OCI-M2 (cell line): ENCODE data around the gene CYBC1.

Source experiments
- DNase-seq: peaks from one replicate; lab custom pipeline; 2025; ENCODE audit not compliant: unreplicated experiment; lab: John Stamatoyannopoulos, UW

The CYBC1 gene

DNA sequence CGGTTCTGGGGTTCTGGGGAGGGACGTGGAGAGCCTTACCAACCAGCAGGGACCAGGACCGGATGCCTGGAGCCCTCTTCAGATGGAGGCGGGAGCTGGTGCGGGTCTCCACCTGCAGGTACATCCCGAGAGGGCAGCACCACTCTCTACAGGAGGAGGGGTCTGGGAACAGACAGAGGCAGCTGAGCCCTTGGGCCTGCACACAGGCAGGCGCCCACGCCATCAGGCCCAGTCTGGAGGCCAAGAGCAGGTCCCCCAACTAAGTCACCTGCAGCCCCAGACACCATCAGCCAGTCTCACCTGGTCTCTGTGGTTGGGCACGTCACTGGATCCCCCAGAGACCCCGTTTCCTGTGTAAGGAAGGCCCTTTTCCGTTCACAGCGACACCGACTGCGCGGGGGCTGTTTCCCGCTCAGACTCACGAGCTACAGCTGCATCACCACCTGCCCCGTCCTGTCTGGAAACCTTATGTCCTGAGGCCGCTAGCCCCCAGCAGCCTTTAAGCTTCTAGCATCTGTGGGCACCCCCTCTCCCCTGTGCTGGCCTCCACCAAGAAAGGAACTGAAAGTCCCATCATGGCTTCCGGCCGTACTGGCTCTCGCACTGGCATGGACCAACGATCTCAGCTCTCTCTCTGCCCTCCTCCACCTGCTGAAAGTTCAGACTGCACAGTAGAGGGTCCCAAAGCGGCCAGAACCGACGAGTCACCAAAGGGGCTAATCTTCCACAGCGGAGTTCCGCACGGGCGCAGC, 1.2 kb downstream of the CYBC1 start:
- no peak for DNase-seq

DNA sequence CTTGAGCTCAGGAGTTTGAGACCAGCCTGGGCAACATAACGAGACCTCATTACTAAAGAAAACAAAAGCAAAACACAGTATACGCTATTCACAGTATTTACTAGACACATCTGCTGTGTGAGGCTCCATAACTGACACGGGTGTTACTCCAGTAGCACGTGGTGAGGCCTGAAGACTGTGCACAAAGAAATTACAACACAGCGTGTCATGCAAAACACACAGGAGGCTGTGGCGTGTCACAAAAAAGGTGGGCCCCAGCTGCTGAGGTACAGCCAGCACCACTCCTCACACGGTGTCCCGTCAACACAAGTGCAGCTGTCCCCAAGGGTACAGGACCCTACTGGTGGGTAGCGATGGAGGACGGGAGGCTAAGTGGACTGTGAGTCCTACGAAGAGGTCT, 2.7 kb downstream of the CYBC1 start:
- no peak for DNase-seq

DNA sequence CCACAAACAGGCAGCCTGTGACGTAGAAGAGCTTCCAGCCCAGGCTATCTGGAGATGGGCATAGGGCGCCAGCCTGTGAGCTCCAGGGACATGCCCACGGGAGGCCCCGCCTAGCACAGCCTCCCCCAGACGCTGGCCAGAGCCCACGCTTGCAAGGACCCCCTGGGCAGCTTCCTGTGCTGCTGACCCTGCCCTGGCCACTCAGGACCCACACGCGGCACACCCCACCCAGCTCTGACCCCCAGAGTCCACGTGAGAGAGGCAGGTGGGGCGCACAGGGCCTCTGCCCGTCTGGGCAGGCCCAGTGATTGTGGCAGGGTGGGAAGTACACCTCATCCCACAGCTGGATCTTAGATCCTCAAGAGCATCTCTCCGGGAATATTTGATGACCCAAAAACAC, 3.9 kb downstream of the CYBC1 start:
- no peak for DNase-seq

DNA sequence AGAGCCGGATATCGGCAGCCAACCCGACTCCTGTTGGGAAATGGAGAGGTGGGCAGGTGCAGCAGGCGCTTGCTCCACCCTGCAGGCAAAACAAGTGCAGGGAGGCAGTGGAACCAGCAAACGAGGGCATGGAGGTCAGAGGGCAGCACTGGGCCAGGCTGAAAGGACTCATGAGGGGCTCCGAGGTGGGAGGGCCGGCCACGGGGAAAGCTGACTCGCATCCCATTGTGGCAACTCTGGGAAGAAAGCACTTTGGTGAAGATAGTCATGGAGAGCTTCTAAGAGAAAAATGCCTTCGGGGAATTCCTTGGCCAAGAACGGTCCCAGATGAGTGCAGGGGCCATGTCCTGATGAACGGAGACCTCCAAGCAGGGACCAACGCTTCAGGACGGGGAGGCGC, 4.4 kb downstream of the CYBC1 start:
- no peak for DNase-seq

DNA sequence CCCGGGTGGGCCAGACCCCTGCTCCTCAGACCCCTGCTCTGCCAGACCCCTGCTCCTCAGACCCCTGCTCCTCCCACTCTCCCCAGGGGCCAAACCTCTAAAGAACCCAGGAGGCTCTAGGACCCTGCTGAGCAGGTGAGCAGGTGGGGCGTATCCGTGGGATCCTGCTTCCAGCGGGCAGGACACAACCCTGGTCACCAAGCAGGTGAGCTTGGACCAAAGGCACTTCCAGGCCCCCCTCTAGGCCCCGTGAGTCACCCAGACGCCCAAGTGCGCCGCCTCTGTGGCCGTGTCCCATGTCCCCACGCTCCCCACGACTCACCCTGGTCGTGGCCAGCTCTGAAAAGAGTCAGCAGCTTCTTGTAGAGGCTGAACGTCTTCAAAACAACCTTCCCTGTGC, 5.0 kb downstream of the CYBC1 start:
- DNase-seq: no peak

DNA sequence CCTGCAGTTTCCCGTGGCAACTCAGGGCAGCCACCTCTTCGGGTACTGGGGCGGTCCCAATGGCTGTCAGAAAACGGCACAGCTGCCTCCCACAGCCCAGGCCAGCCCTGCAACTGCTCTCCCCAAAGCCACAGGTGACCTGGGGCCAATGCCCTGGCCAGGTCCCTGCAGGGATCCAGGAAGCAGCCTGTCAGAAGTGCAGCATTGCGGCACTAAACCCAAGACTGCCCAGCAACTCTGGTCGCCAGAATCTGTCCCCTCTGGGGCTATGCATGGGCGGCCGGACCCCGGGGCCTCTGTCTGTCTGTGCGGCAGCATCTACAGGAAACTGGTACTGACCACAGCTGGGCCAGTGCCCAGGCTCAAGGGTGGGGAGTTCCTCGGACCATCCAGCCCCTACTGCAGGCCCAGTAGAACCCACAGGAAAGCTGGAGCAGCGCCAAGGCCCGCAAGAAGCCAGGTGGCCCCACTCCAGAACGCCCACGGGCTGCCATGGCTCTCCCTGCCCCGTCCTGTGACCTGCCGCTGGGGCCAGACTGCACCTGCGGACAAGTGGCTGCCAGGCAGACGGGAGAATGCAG, 5.5 kb downstream of the CYBC1 start:
- no peak for DNase-seq

DNA sequence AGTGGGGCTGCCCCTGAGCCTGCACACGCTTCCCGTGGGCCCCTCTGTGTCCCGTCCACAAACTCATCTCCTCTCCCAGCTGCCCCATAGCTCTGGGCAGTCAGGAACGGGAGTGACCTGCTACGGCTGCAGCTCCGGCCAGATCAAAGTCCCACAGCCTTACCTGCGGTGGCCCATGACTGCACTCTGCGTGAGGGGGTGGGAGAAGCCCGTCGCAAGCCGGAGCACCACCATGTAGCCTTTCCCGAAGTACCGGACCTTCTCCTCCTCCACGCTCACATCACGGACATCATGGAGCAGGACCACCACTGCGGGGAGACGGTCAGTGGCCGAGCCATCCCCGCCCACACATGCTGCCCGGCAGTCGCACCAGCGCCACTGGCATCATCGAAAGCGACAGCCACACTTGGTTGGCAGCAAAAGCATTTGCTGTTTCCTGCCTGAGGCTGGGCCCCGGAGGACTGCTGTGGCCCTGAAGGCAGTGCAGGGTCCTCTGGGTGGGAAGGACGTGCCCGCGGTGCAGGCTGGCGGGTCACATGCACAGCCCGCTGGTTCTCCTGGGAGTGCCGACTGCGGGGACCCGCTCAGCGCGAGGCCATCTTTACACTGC, 6.2 kb downstream of the CYBC1 start:
- no peak for DNase-seq

DNA sequence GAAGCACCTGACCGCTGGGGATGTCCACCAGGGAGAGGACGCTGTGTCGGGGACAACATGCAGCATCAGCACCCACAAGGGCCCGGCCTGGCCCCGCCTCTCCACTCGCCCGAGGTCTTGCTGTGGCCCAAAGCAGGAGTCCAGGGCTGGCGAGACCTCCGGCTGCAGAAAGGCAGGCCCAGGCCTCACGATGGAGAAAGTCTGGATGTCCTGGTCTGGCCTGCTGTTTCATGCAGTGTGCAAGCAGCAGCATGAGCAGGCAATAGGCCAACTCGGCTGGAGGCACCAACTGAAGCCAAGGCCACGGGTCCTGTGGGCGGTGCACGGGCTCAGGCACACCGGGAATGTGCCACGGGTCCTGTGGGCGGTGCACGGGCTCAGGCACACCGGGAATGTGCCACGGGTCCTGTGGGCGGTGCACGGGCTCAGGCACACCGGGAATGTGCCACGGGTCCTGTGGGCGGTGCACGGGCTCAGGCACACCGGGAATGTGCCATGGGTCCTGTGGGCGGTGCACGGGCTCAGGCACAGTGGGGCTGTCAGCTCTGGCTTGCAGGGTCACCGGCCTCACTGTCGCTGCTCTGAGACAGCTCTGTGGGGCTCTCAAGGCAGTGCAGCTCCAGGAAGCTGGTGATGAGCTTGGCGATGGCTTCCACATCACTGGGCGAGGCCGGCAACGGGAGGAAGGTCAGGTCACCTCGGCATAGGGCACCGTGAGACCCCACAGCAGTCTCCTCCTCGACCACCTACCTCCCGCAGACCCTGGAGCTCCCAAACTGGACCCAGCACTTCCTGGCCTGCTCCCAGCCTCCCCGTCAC, 6.9 kb downstream of the CYBC1 start:
- no peak for DNase-seq

DNA sequence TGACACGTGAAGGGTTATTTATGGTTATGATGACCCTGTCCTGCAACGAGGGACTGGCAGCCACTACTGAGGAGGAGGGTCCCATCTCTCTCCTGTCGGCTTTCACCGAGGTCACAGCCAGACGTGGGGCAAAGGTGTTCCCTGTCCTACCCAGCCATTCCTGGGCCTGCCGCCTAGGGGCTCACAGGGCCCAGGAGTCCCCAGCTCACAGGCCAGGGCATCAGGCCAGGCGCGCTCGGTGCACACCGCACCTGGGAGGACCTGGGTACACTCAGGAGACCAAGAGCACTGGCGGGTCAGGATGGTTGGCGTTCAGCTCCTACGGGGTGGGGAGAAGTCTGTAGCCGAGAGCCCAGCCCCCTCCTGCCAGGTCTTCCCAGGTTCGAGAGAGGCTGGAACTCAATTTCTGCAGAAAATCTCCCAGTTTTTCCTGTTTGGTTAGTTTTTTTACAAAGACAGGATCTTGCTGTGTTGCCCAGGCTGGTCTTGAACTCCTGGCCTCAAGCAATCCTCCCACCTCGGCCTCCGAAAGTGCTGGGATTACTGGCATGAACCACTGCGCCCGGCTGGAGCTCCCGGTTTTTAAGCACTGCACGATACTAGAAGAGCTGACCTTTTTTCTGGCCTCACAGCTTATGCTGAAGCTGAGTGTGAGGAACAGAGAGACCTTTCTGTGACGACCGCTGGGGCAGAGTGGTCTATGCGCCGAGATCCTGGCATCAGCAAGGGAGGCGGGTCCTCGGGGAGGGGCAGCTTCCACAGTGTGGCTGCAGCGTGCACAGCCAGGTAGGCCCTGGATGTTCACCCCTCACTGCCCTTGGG, 7.7 kb downstream of the CYBC1 start:
- DNase-seq: no peak

DNA sequence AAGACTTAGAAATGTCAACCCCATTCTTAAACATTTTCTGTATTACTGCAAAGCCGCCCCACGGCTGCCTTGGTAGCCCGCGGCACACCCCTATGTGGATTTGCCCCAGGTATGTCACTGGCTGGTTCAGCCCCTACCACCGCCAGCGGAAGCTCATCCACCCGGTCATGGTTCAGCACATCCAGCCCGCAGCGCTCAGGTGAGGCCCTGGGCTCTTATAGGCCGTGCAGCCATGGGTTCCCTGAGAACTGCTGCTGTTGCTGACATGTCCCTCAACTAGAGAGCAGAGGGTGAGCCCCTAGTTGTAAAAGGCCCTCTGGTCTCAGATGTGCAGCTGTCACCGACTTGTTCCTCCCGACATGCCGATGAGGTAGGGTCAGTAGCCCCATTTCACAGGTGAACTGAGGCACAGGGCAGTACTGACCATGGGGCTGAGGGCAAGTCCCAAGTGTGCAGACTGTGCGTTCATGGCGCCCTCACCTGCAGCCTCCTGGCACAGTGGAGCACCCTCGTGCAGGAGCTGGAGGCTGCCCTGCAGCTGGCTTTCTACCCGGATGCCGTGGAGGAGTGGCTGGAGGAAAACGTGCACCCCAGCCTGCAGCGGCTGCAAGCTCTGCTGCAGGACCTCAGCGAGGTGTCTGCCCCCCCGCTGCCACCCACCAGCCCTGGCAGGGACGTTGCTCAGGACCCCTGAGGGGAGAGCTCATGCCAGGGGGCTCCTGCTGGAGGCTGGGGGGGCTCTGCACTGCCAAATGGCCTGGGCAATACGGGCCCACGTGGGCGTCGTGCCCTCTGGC, 8.7 kb downstream of the CYBC1 start:
- no peak for DNase-seq

DNA sequence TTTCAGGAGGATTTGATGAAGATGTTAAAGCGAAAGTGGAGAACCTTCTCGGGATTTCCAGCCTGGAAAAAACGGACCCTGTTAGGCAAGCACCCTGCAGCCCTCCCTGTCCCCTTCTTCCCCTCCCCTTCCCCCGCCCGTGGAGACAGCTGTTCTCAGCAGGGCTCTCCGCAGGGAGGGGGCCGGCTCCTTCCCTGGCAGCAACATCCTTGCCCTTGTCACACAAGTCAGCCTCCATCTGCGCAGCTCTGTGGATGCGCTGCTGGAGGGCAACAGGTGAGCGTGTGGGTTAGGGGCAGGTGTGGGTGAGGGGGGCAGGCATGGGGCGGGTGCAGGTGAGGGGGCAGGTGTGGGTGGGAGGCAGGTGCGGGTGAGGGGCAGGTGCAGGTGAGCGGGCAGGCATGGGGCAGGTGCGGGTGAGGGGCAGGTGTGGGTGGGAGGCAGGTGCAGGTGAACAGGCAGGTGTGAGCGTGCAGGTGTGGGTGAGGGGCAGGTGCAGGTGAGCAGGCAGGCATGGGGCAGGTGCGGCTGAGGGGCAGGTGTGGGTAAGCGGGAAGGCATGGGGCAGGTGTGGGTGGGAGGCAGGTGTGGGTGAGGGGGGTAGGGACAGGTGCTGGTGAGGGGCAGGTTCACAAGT, 9.4 kb downstream of the CYBC1 start:
- no peak for DNase-seq

DNA sequence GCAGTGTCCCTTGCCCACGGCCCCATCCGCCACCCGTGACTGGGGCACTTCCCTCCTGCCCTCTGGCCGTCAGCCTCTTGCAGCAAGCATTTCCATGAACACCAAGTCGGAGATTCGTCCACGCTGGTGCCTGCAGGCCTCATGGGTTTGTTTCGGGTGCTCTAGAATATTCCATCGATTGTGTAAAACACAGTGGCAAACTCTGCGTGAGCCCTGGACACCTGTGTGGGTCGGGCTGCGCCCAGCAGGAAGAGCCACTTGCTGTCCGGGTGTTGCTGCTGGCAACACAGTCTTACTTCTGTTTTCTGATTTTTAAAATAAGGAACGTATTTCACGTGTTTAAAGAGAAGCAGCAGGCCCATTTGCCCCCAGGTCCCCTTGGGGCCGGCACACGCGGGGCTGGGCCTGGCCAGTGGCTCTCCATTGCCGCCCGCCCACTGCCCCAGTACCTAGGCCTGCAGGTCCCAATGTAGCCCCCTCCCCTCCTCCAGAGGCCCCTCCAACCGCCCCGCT, 10.0 kb downstream of the CYBC1 start:
- no peak for DNase-seq

DNA sequence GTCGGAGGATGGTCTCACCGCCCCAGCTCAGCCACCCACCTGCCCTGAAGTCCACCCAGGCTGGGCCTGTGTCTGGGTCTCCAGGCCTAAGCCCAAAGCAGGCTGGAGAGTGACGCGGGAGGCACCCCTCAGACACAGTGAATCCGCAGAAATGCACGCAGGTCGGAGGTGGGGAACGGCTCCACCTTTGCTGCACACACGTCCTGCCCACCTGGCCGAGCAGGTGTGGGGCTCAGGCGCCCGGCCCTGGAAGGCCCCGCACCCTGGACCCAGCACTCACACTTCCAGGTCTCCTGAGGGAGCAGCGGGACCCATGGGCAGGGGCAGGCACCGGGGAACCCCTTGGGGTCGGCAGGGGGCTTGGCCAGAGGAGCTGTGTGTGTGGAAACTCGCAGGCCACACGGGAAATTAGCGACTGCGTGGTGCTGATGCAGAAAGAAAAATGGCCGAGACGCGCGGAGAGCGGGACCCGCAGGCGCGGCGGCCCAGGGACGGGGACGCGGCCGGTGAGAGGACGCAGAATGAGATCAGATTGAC, 10.7 kb downstream of the CYBC1 start:
- no peak for DNase-seq

DNA sequence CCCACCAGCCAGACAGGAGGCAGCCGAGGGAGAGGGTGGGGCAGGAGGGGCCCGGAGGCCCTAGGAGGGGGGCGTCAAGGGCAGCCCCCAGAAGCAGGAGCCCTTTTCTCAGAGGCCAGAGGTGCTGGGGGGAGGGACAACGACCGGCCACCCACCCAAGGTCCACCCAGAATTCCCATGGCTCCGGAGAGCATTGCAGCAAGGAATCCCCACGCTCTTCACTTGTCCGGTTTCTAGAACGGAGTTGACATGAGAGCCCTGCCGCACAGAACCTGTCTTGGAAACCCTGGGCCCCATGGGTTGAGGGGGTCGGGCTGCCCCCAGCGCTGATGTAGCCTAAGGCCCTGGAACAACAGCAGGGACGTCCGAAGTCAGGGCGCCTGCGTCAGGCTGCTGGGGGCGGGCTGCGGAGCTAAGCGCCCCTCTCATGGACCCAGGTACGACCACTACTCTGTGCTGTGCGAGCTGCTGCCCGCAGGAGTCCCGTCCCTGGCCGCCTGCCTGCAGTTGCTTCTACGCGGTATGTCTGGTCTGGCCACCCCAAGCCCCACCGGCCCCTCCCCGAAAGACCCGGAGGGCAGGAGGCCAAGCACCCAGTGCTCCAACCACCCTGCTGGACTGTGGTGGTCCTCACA, 11.2 kb downstream of the CYBC1 start:
- no peak for DNase-seq

DNA sequence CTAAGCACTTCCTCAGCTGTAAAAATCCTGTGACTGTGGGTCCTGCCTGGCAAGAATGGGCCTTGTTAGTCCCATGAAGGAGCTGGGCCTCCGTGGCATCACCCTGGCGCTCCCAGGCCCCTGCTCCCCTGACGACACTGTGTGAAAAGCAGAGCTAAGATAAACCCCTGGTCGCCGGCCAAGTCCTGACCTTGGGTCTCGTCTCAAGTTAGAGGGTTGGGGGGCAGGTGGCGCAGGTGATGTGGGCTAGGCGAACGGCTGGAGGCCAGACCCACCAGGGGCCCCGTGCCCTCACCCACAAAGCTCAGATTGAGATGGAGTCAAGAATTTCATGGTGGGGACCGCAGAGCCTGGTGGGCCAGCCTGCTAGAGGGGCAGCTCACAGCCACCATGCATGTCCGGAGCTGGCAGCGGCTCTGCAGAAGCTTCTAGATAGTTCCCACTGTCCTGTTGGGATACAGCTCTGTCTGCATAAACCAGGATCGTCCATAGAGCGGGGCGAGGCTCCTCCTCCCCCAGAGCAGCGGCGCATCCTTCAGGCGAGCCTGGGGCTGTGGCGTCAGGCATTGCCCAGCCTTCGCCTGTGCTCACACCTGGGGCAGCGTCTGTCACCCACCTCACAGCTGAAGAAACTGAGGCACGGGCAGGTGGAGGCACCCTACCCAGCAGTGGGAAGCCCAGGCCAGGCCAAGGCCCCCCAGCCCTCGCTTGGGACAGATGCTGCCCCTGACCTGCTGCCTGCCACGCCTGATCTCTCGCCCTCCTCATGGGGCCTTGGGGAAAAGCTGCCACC, 12.0 kb downstream of the CYBC1 start:
- DNase-seq: no peak

DNA sequence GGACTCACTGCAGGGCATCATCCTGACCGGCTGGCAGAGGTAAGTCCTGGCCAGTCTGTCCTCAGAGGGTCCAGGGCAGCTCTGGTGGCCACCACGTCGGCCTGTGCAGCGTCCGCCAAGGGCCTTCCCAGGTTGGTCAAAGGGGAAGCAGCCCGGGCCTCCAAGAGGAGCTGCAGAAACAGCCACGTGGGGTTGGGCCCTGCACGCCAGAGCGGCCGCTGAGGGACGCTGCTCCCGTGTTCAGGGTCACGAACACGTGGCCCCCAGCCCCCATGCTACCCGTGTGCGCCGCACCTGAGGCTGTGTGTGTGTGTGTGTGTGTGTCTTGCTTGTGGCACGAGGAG, 13.3 kb downstream of the CYBC1 start:
- no peak for DNase-seq

DNA sequence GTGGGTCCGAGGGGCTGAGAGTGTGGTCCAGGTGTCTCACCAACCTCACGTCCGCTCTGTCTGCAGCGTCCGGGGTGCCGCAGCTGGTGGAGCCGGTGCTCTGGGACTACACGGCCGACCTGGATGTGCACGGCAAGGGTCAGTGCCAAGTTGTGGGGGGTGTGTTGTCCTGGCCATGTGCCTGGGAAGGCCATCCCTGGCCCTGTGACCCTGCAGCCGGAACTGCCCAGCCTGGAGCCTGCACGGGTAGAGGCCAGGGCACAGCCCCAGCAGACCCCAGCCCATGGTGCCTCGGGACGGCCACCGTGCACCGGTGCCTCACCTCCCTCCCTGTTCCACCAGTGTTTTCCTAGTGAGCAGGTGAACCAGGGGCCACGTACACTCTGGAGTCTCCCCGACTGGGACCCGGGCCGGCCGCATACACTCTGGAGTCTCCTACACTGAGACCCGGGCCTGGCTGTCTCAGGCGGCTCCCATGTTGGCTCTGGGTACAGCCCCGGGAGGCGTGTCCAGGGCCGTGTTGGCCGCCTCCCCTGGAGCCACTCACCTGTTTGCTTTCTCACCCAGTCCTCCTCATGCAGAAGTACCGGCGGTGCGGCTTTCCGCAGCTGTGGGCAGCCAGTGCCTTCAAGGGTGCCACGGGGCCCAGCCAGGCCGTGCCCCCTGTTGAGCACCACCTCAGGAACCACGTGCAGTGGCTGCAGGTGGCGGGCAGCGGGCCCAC, 13.8 kb downstream of the CYBC1 start:
- DNase-seq: no peak
